Fibroblast of lung (primary cell): ENCODE results near the gene SLC1A4.

Source experiments
- CTCF ChIP-seq, 2 donors: IDR thresholded peaks in 1 of 2; conservative IDR thresholded peaks in 1 of 2; 1 replicate in 1 of 2; 2 replicates in 1 of 2; pipeline ENCODE4 v1.5.1; 2011 to 2012; ENCODE audit warnings: low read length in 2 of 2, control low read depth in 1 of 2, inconsistent platforms in 1 of 2, low read depth in 1 of 2, mild to moderate bottlenecking in 1 of 2
- EZH2 ChIP-seq: IDR thresholded peaks from 2 replicates; pipeline ENCODE4 v1.5.1; 2012; ENCODE audit warnings: low read length, control low read depth, mild to moderate bottlenecking; ENCODE audit errors: missing control alignments

- TF ChIP-seq CTCF (conservative IDR thresholded peaks at IDR 0.05 in 1 of 2, IDR thresholded peaks at IDR 0.05 in 1 of 2; ENCODE audit: low read depth in 1 of 2, low read length in 2 of 2): no peak
- TF ChIP-seq EZH2: no peak
Observed at GRCh38 chr2:65024149-65024829, 35.1 kb downstream of the SLC1A4 start.
